ENCODE results near the gene PLEKHG4B.

DNA sequence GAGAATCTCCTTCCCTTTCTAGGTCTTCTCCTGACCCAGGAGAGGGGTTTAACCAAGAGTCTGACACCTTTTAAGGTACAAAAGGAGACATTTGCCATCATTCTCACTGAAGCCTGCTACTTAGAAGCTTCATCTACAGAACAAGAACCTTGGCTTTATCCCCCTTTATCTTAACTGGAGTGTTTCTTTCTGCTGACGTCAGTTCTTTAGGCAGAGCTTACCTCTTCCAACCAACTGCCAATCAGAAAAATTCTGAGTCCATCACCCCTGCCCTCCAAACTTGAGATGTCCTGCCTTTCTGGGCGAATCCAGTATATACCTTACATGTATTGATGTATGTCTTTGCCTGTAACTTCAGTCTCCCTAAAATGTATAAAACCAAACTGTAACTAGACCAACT is 37.2 kb downstream of the PLEKHG4B start:
- no peak for TF ChIP-seq POLR2A (IDR thresholded peaks at IDR 0.05; ENCODE audit: low read depth, low read length)
- TF ChIP-seq POLR2AphosphoS5 (IDR thresholded peaks at IDR 0.05; ENCODE audit: low read depth, low read length), result no peak
- no peak for TF ChIP-seq TAF1 (IDR thresholded peaks at IDR 0.05; ENCODE audit: borderline replicate concordance, low read depth, low read length)
